ENCODE results near the gene RCE1. TPM values are rescaled to one million over a fixed set of nuclear protein-coding genes. Genes with fewer than 3 reads are reported as not detected.

The RCE1 gene
- total RNA-seq, 1 experiment from 2014 or later, result 33.1 TPM

GRCh38 chr11:66860449-66860831 is 17.2 kb downstream of the RCE1 start:
- Histone ChIP-seq H3K4me1 (ENCODE audit: insufficient read depth, low read length, poor library complexity, severe bottlenecking) (peaks cover 16% of the 10 kb centered on the region), H3K27me3 (replicated peaks; ENCODE audit: insufficient read depth, low read depth, low read length, poor library complexity) (no peaks in the 10 kb centered on the region), H3K27ac (ENCODE audit: low read depth, low read length, poor library complexity, severe bottlenecking) (no peak overlapping the region), H3K36me3 (ENCODE audit: insufficient read depth, low read length, poor library complexity, severe bottlenecking) (peaks cover 11% of the 10 kb centered on the region), H3K9me3 (ENCODE audit: low read depth, low read length, poor library complexity, severe bottlenecking) (no peaks in the 10 kb centered on the region), H3K4me3 (ENCODE audit: low read depth, low read length, poor library complexity, severe bottlenecking) (no peak overlapping the region)
- intact Hi-C loops (cut with micrococcal nuclease; ENCODE audit: unreplicated experiment), result no loop called here
- POLR2A ChIA-PET (ENCODE audit: low non-redundant PET), result no interaction called here
- no TSS peak for BruUV-seq (replicated peaks)
- DNase-seq (ENCODE audit: low spot score), result no peak
- CTCF ChIA-PET, result no interaction called here
- no peak for TF ChIP-seq EZH2 (IDR thresholded peaks at IDR 0.05; ENCODE audit: borderline replicate concordance, low read depth, low read length, poor library complexity, severe bottlenecking)
- TF ChIP-seq, protein P1, sequence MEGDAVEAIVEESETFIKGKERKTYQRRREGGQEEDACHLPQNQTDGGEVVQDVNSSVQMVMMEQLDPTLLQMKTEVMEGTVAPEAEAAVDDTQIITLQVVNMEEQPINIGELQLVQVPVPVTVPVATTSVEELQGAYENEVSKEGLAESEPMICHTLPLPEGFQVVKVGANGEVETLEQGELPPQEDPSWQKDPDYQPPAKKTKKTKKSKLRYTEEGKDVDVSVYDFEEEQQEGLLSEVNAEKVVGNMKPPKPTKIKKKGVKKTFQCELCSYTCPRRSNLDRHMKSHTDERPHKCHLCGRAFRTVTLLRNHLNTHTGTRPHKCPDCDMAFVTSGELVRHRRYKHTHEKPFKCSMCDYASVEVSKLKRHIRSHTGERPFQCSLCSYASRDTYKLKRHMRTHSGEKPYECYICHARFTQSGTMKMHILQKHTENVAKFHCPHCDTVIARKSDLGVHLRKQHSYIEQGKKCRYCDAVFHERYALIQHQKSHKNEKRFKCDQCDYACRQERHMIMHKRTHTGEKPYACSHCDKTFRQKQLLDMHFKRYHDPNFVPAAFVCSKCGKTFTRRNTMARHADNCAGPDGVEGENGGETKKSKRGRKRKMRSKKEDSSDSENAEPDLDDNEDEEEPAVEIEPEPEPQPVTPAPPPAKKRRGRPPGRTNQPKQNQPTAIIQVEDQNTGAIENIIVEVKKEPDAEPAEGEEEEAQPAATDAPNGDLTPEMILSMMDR (conservative IDR thresholded peaks at IDR 0.05; ENCODE audit: low read depth, low read length), result no peak

- Histone ChIP-seq H3K36me3 (ENCODE audit: insufficient read depth, low read length, poor library complexity, severe bottlenecking) (peaks cover 11% of the 10 kb centered on the region), H3K9me3 (ENCODE audit: low read depth, low read length, poor library complexity, severe bottlenecking) (no peaks in the 10 kb centered on the region), H3K4me3 (ENCODE audit: low read depth, low read length, poor library complexity, severe bottlenecking) (no peak overlapping the region), H3K4me1 (ENCODE audit: insufficient read depth, low read length, poor library complexity, severe bottlenecking) (peaks cover 10% of the 10 kb centered on the region), H3K27me3 (replicated peaks; ENCODE audit: insufficient read depth, low read depth, low read length, poor library complexity) (no peaks in the 10 kb centered on the region), H3K27ac (ENCODE audit: low read depth, low read length, poor library complexity, severe bottlenecking) (no peak overlapping the region)
- POLR2A ChIA-PET (ENCODE audit: low non-redundant PET), result no interaction called here
- no peak for DNase-seq (ENCODE audit: low spot score)
- CTCF ChIA-PET, result no interaction called here
- intact Hi-C loops (cut with micrococcal nuclease; ENCODE audit: unreplicated experiment), result no loop called here
- BruUV-seq (replicated peaks), result no TSS peak
- TF ChIP-seq, protein P1 (conservative IDR thresholded peaks at IDR 0.05; ENCODE audit: low read depth, low read length), result no peak
- no peak for TF ChIP-seq EZH2 (IDR thresholded peaks at IDR 0.05; ENCODE audit: borderline replicate concordance, low read depth, low read length, poor library complexity, severe bottlenecking)
Measured at GRCh38 chr11:66861038-66861773, 18.0 kb downstream of the RCE1 start.

DNA sequence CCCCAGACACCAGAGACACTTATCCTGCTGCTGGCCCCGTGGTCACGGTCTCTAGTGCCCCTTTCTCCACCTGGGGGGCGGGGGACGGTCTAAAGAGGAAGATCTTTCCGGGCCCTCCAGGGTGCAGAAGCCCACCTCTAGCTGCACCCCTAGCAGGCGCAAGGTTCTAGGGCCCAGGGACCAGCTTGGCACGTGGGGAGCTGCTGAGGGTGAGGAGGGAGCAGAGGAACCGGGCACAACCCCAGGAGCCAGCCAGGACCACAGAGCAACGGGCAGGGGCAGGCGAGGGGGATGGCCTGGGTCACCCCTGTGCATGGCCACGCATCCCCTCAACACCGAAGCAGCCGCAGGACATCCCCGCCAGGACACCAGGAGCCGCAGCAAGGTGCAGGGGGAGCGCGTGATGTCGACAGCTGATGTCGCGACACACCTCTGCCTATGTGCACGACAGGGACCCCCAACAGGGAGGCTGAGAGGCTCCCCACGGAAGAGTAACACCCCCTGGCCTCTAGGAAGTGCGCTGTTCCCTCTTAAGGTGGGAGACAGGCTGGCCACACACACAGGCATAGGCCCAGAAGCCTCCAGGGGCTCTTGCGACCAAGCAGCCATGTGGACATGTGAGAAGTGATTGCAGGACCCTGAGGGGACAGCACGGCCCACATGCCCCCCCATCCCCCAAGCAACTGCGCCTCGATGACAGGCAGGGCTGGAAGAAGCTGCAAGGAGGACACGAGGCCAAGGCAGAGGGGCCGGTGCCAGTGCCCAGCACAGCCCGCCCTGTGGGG is 18.7 kb downstream of the RCE1 start:
- Histone ChIP-seq H3K27ac (ENCODE audit: low read depth, low read length, poor library complexity, severe bottlenecking) (no peak overlapping the region), H3K36me3 (ENCODE audit: insufficient read depth, low read length, poor library complexity, severe bottlenecking) (peaks cover 11% of the 10 kb centered on the region), H3K9me3 (ENCODE audit: low read depth, low read length, poor library complexity, severe bottlenecking) (no peaks in the 10 kb centered on the region), H3K4me3 (ENCODE audit: low read depth, low read length, poor library complexity, severe bottlenecking) (no peak overlapping the region), H3K27me3 (replicated peaks; ENCODE audit: insufficient read depth, low read depth, low read length, poor library complexity) (no peaks in the 10 kb centered on the region), H3K4me1 (ENCODE audit: insufficient read depth, low read length, poor library complexity, severe bottlenecking) (peaks cover 10% of the 10 kb centered on the region)
- TF ChIP-seq, protein P1 (conservative IDR thresholded peaks at IDR 0.05; ENCODE audit: low read depth, low read length), result no peak
- no peak for TF ChIP-seq EZH2 (IDR thresholded peaks at IDR 0.05; ENCODE audit: borderline replicate concordance, low read depth, low read length, poor library complexity, severe bottlenecking)
- no peak for DNase-seq (ENCODE audit: low spot score)
- intact Hi-C loops (cut with micrococcal nuclease; ENCODE audit: unreplicated experiment), result no loop called here
- POLR2A ChIA-PET (ENCODE audit: low non-redundant PET), result no interaction called here
- no TSS peak for BruUV-seq (replicated peaks)
- CTCF ChIA-PET, result no interaction called here

All from A673 (cell line).